Measurements from ENCODE around the gene NUDT1. TPM values are rescaled to one million over a fixed set of nuclear protein-coding genes. Genes with fewer than 3 reads are reported as not detected.

Gene NUDT1
- total and polyA plus RNA-seq, 2 experiments from 2014 or later: 47.7 to 61.0 TPM

DNA sequence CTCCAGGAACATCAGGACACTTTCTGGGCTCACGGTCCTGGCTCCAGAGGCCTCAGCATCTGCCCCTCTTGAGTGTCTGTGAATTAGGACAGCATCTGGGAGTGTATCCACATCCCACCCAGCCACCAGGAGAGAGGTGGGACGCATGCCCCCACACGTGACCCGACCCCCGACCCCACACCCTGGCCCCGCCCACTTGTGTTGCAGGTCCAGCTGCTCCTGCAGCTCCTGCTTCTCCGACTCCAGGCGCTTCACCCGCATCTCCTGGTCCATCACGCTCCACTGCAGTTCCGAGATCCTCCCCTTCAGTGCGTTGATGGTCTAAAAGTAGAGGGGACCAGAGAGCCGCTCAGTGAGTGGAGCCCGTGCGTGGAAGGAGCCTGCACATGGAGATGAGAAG lies 22.9 kb upstream of the NUDT1 start:
- in situ Hi-C loops (cut with MboI): loop anchor here (10.0 kb wide), 1 partner anchor 634 kb away; no protein-coding TSS in a partner anchor
- no peaks in the 10 kb centered on the region; the same call in 1 of the 2 replicates for H3K36me3 ChIP-seq (ENCODE audit: low read depth)

DNA sequence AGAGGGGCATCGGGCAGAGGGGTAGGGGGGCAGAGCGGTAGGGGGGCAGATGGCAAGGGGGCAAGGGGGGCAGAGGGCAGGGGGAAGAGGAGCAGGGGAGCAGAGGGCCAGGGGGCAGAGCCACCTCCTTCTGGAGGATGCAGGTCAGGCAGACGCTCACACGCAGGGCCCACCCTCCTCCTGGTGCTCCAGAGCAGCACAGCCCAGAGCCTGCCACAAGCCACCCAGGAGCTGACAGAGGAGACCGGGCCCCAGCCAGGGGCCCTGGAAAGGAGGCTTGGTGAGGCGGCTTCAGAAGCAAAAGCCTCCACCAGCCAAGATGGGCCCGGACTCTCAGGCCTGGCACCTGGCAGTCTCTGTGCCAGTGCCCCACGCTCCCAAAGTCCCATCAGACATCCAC lies 22.4 kb upstream of the NUDT1 start:
- Histone ChIP-seq H3K4me2 (ENCODE audit: unreplicated experiment) (no peak overlapping the region), H3K4me3 (no peak overlapping the region), H3K79me2 (ENCODE audit: insufficient read depth) (no peaks in the 10 kb centered on the region), H4K20me1 (ENCODE audit: insufficient read depth) (no peaks in the 10 kb centered on the region), H3K27ac (no peak overlapping the region), H3K27me3 (replicated peaks; ENCODE audit: insufficient read depth) (no peaks in the 10 kb centered on the region), H3K9me3 (ENCODE audit: low read depth) (no peaks in the 10 kb centered on the region), H3F3A (ENCODE audit: insufficient read depth) (no peaks in the 10 kb centered on the region), H2AFZ (no peak overlapping the region), H3K4me1 (ENCODE audit: insufficient read depth) (no peaks in the 10 kb centered on the region), H3K9ac (no peak overlapping the region), H3K36me3 (ENCODE audit: low read depth) (no peaks in the 10 kb centered on the region; the same call in 1 of the 2 replicates), H3K9me2 (ENCODE audit: insufficient read depth) (no peaks in the 10 kb centered on the region)
- DNase-seq: no peak
- in situ Hi-C loops (cut with MboI): loop anchor here (10.0 kb wide), 1 partner anchor 635 kb away; no protein-coding TSS in a partner anchor
- WGBS, 2 experiments (ENCODE audit: low coverage in 1 of 2, low lambda C conversion rate in 2 of 2, missing lambda C conversion rate in 2 of 2): 74 to 85% methylated on average over 5 to 8 of the region's 8 CpGs
- no peak for TF ChIP-seq EZH2 (IDR thresholded peaks at IDR 0.05; ENCODE audit: insufficient read depth, poor library complexity, severe bottlenecking)
- no peak for TF ChIP-seq EZH2phosphoT487 (IDR thresholded peaks at IDR 0.05; ENCODE audit: insufficient read depth, low read depth)

More for the DNA sequence above, 22.9 kb upstream of the NUDT1 start:
- Histone ChIP-seq H3K27me3 (replicated peaks; ENCODE audit: insufficient read depth) (no peaks in the 10 kb centered on the region), H3K27ac (no peak overlapping the region), H3K79me2 (ENCODE audit: insufficient read depth) (no peaks in the 10 kb centered on the region), H3K4me1 (ENCODE audit: insufficient read depth) (no peaks in the 10 kb centered on the region), H3K9ac (no peak overlapping the region), H4K20me1 (ENCODE audit: insufficient read depth) (no peaks in the 10 kb centered on the region), H3K4me2 (ENCODE audit: unreplicated experiment) (no peak overlapping the region), H3K9me3 (ENCODE audit: low read depth) (no peaks in the 10 kb centered on the region), H3F3A (ENCODE audit: insufficient read depth) (no peaks in the 10 kb centered on the region), H3K9me2 (ENCODE audit: insufficient read depth) (no peaks in the 10 kb centered on the region), H2AFZ (no peak overlapping the region), H3K4me3 (no peak overlapping the region)
- no peak for DNase-seq
- TF ChIP-seq EZH2 (IDR thresholded peaks at IDR 0.05; ENCODE audit: insufficient read depth, poor library complexity, severe bottlenecking) (no peak), EZH2phosphoT487 (IDR thresholded peaks at IDR 0.05; ENCODE audit: insufficient read depth, low read depth) (no peak)
- WGBS, 2 experiments (ENCODE audit: low coverage in 1 of 2, low lambda C conversion rate in 2 of 2, missing lambda C conversion rate in 2 of 2): 92 to 99% methylated on average over 11 to 15 of the region's 15 CpGs

DNA sequence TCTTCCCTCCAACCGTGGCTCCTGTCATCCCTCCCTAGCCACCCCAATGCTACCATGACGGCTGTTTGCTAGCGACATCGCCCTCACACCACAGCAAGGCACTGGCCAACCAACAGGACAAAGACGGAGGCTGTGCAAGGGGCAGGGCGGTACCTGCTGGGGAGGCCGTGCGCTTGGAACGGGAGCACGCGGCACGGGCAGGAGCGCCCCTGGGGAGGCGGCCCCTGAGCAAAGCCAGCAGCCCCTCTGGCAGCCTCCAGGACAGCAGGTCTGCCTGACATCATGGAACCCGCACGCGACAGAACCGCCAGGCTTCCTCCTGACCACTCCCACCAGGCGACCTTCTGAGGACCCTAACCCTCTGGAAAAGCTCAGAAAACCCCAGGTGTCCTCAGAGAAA lies 22.0 kb upstream of the NUDT1 start:
- Histone ChIP-seq H3K36me3 (ENCODE audit: low read depth) (no peaks in the 10 kb centered on the region; the same call in 1 of the 2 replicates), H3K27me3 (replicated peaks; ENCODE audit: insufficient read depth) (no peaks in the 10 kb centered on the region), H3K9me3 (ENCODE audit: low read depth) (no peaks in the 10 kb centered on the region), H3K27ac (no peak overlapping the region), H3K4me1 (ENCODE audit: insufficient read depth) (no peaks in the 10 kb centered on the region), H4K20me1 (ENCODE audit: insufficient read depth) (no peaks in the 10 kb centered on the region), H3K9me2 (ENCODE audit: insufficient read depth) (no peaks in the 10 kb centered on the region), H3F3A (ENCODE audit: insufficient read depth) (no peaks in the 10 kb centered on the region), H3K9ac (no peak overlapping the region), H3K4me3 (no peak overlapping the region), H3K79me2 (ENCODE audit: insufficient read depth) (no peaks in the 10 kb centered on the region), H2AFZ (no peak overlapping the region), H3K4me2 (ENCODE audit: unreplicated experiment) (no peak overlapping the region)
- 94 to 97% methylated on average over 19 of the region's 19 CpGs for WGBS, 2 experiments (ENCODE audit: low coverage in 1 of 2, low lambda C conversion rate in 2 of 2, missing lambda C conversion rate in 2 of 2)
- TF ChIP-seq EZH2 (IDR thresholded peaks at IDR 0.05; ENCODE audit: insufficient read depth, poor library complexity, severe bottlenecking) (no peak), EZH2phosphoT487 (IDR thresholded peaks at IDR 0.05; ENCODE audit: insufficient read depth, low read depth) (no peak)
- in situ Hi-C loops (cut with MboI): no loop called here
- DNase-seq: no peak

DNA sequence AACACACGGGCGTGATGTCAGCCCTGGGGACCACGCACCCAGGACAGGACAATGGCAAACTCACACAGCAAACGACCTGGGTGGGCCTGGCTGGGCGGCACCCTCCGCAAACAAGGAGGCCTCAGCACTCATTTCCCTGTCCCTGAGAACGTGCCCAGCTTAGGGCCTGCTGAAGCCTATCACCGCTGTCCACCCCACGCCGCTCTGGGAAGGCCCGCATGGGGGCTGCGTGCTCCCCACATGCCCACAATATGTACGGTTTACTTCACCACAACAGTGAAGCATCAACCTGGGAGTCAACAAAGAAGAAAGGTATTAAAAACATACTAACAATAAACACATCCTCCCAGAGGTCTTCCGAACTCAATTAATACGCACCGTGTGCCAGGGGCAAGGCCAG lies 21.5 kb upstream of the NUDT1 start:
- whole genome bisulfite sequencing, 2 experiments (ENCODE audit: low coverage in 1 of 2, low lambda C conversion rate in 2 of 2, missing lambda C conversion rate in 2 of 2): 90 to 92% methylated on average over 16 of the region's 16 CpGs
- Histone ChIP-seq H3K27ac (no peak overlapping the region), H3K9me3 (ENCODE audit: low read depth) (no peaks in the 10 kb centered on the region), H3K4me1 (ENCODE audit: insufficient read depth) (no peaks in the 10 kb centered on the region), H3K79me2 (ENCODE audit: insufficient read depth) (no peaks in the 10 kb centered on the region), H3K4me3 (no peak overlapping the region), H3K9ac (no peak overlapping the region), H3K9me2 (ENCODE audit: insufficient read depth) (no peaks in the 10 kb centered on the region), H3K36me3 (ENCODE audit: low read depth) (no peaks in the 10 kb centered on the region; the same call in 1 of the 2 replicates), H3F3A (ENCODE audit: insufficient read depth) (no peaks in the 10 kb centered on the region), H2AFZ (no peak overlapping the region), H3K4me2 (ENCODE audit: unreplicated experiment) (no peak overlapping the region), H3K27me3 (replicated peaks; ENCODE audit: insufficient read depth) (no peaks in the 10 kb centered on the region), H4K20me1 (ENCODE audit: insufficient read depth) (no peaks in the 10 kb centered on the region)
- no peak for DNase-seq
- TF ChIP-seq EZH2phosphoT487 (IDR thresholded peaks at IDR 0.05; ENCODE audit: insufficient read depth, low read depth): no peak
- TF ChIP-seq EZH2 (IDR thresholded peaks at IDR 0.05; ENCODE audit: insufficient read depth, poor library complexity, severe bottlenecking): no peak
- in situ Hi-C loops (cut with MboI): no loop called here

DNA sequence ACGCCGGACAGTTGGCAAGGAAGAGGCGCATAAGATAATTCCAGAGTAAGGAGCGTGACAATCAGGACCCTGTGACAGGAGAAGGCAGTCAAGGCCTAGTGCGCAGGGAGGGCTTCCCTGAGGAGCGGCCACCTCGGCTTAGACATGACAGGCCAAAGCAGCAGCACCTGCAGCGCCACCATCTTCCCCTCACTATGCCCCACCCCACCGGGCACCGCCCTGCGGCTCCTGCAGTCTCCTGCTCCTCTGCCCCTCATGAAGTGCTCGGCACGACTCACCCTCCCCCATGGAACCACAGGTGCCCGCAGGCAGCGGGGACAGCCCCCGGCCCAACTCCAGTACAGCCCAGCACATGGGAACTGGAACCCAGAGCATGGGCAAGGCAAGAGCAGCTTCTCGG lies 21.1 kb upstream of the NUDT1 start:
- H3K4me3 ChIP-seq: no peak overlapping the region
- H3K27ac ChIP-seq: no peak overlapping the region
- H3K9ac ChIP-seq: no peak overlapping the region
- no peaks in the 10 kb centered on the region for H3F3A ChIP-seq (ENCODE audit: insufficient read depth)
- TF ChIP-seq EZH2phosphoT487 (IDR thresholded peaks at IDR 0.05; ENCODE audit: insufficient read depth, low read depth) (no peak), EZH2 (IDR thresholded peaks at IDR 0.05; ENCODE audit: insufficient read depth, poor library complexity, severe bottlenecking) (no peak)
- DNase-seq: no peak
- no peaks in the 10 kb centered on the region for H3K27me3 ChIP-seq (replicated peaks; ENCODE audit: insufficient read depth)
- H3K36me3 ChIP-seq (ENCODE audit: low read depth): no peaks in the 10 kb centered on the region; the same call in 1 of the 2 replicates
- no peak overlapping the region for H3K4me2 ChIP-seq (ENCODE audit: unreplicated experiment)
- 91 to 99% methylated on average over 14 to 17 of the region's 17 CpGs for WGBS, 2 experiments (ENCODE audit: low coverage in 1 of 2, low lambda C conversion rate in 2 of 2, missing lambda C conversion rate in 2 of 2)
- H3K4me1 ChIP-seq (ENCODE audit: insufficient read depth): no peaks in the 10 kb centered on the region
- H3K9me2 ChIP-seq (ENCODE audit: insufficient read depth): no peaks in the 10 kb centered on the region
- no peaks in the 10 kb centered on the region for H3K9me3 ChIP-seq (ENCODE audit: low read depth)
- no peaks in the 10 kb centered on the region for H4K20me1 ChIP-seq (ENCODE audit: insufficient read depth)
- in situ Hi-C loops (cut with MboI): no loop called here
- no peak overlapping the region for H2AFZ ChIP-seq
- H3K79me2 ChIP-seq (ENCODE audit: insufficient read depth): no peaks in the 10 kb centered on the region
